Stimulated activated CD4-positive, alpha-beta T cell treated with anti-CD3 and anti-CD28 coated beads, Interleukin-15, amount 100 ng/mL, for 1 hour (primary cell): Measurements from ENCODE around the gene EZH2.

Experiments used
- DNase-seq, 2 donors: peaks; one replicate each; pipeline ENCODE4 v3.0.0-alpha.2; 2020; ENCODE audit warnings: low read depth in 1 of 2, low spot score in 1 of 2

EZH2 gene

GRCh38 chr7:148772297-148773089 lies 111.6 kb downstream of the EZH2 start:
- DNase-seq = no peak

- no peak for DNase-seq
Observed at GRCh38 chr7:148770004-148770403, 114.1 kb downstream of the EZH2 start.

- no peak for DNase-seq
Observed at GRCh38 chr7:148763622-148764021, 120.5 kb downstream of the EZH2 start.

- DNase-seq = no peak
Observed at GRCh38 chr7:148761499-148762278, 122.4 kb downstream of the EZH2 start.
